NCI-H69 (cell line): ENCODE results near the gene GTF2F1.
"Not testable (repeated sequence)": the region's sequence is repeated elsewhere in the genome, so short reads cannot be mapped to it uniquely, and the experiment has no call there.

Experiments used
- DNase-seq: peaks from one replicate; lab custom pipeline; 2025; lab: John Stamatoyannopoulos, UW

GTF2F1 gene

GRCh38 chr19:6355321-6356040, 37.5 kb downstream of the GTF2F1 start:
- DNase-seq: not testable (repeated sequence)

- no peak for DNase-seq
These were observed 38.8 kb downstream of the GTF2F1 start for GRCh38 chr19:6354098-6354674.

GRCh38 chr19:6352381-6353165, 40.4 kb downstream of the GTF2F1 start:
- DNase-seq: no peak

GRCh38 chr19:6350688-6351087, 42.3 kb downstream of the GTF2F1 start:
- DNase-seq: no peak

DNA sequence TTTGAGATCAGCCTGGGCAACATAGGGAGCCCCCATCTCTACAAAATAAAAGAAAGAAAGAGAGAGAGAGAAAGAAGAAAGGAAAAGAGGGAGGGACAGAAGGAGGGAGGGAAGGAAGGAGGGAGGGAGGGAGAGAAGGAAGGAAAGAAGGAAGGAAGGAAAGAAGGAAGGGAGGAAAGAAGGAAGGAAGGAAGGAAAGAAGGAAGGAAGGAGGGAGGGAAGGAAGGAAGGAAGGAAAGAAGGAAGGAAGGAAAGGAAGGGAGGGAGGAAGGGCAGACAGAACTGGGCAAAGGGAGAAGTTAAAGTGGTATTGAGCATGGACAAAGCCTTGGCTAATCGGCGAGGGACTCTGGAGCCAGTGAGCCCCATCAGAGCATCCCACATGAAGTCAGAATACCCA, 43.7 kb downstream of the GTF2F1 start:
- not testable (repeated sequence) for DNase-seq

GRCh38 chr19:6343462-6343861, 49.5 kb downstream of the GTF2F1 start:
- no peak for DNase-seq

GRCh38 chr19:6340493-6341201, 52.3 kb downstream of the GTF2F1 start:
- DNase-seq: no peak

DNA sequence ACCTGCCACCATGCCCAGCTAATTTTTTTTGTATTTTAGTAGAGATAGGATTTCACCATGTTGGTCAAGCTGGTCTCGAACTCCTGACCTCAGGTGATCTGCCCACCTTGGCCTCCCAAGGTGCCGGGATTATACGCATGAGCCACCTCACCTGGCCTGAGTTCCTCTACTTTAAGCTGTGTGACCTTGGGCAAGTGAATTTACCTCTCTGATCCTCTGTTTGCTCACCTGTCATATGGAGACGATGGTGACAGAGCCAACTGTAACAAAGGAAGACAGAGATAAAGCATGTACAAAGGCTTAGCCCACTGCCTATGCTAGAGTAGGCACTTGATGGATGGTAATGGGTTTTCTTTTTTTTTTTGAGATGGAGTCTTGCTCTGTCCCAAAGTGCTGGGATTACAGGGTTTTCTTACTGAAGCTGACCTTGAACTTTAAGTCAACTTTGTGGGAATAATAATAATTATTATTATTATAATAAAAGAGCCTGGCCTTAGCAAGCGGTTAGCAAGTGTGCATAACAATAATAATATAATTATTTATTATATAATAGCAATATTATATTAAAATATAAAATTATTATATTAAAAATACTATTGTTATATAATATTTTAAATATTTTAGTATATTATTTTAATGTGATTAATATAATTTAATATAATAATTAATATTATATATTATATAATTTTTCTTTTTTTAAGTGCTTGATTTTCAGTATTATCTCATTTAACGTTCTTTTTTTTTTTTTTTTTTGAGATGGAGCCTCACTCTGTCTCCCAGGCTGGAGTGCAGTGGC, 58.3 kb downstream of the GTF2F1 start:
- no peak for DNase-seq

DNA sequence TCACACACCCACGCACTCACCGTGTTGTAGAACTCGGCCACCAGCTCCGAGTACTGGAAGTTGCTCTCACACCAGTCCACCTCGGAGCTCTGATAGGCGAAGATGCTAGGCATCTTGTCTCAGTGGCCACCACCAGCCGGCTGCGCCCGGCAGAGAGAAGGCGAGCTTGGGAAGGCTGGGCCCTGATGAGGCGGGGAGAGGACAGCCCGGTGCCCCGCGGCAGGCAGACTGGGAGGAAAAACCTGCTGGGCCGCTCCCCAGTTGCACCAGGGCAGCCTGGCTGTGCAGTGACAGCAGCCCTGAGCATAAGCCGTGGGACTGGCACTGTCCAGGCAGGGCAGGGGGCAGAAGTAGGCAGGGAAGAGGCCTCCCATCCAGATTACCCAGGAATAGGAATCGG, 59.5 kb downstream of the GTF2F1 start, which contains the start of gene ACER1:
TSS of gene ACER1 (minus strand) at position 174 of the 400 bp plus-strand sequence. CDS start at position 113, 61 bp downstream.
- no peak for DNase-seq
